ENCODE data around the gene KLHL29.

KLHL29 gene

DNA sequence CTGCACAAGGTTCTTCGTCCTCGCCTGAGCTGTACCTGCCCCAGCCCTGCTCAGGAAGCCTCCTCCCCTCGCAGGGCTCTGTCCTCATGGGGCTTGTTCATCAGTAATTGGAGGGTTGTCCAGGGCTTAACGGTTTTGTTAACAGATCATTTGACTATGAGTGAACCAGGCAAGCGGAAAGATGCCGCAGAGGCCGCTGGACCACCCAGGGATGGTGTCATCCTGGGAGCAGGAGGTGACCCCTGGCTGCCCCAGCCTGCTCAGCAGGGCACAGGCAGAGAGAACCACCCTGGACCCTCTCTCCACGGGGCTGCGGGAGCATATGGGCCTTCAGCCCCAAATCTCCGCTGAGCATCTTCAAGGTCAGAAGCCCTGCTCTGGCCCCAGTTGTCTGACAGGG, 264.3 kb downstream of the KLHL29 start:
- TF ChIP-seq, protein P1, sequence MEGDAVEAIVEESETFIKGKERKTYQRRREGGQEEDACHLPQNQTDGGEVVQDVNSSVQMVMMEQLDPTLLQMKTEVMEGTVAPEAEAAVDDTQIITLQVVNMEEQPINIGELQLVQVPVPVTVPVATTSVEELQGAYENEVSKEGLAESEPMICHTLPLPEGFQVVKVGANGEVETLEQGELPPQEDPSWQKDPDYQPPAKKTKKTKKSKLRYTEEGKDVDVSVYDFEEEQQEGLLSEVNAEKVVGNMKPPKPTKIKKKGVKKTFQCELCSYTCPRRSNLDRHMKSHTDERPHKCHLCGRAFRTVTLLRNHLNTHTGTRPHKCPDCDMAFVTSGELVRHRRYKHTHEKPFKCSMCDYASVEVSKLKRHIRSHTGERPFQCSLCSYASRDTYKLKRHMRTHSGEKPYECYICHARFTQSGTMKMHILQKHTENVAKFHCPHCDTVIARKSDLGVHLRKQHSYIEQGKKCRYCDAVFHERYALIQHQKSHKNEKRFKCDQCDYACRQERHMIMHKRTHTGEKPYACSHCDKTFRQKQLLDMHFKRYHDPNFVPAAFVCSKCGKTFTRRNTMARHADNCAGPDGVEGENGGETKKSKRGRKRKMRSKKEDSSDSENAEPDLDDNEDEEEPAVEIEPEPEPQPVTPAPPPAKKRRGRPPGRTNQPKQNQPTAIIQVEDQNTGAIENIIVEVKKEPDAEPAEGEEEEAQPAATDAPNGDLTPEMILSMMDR (IDR thresholded peaks at IDR 0.05), result no peak

DNA sequence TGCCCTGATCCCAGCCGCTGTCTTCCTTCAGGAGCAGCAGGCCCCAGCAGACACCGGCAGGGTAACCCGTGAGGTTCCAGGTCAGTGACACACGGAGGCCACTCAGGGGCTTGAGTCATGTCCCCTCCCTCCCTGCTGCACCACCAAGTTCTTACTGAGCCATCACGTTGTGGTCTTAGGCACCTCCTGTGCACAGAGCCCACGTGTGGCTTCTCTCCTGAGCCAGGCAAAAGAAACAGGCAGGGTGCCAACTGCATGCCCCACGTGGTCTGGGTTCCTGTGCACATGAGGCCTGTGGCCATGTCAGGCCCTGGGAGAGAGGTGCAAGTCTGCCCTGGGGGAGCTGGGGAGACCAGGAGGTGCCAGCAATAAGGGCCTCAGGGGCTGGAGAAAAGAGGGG, 264.8 kb downstream of the KLHL29 start:
- TF ChIP-seq, protein P1 (IDR thresholded peaks at IDR 0.05), result no peak

GRCh38 chr2:23651187-23652080, 266.5 kb downstream of the KLHL29 start:
- TF ChIP-seq, protein P1 (IDR thresholded peaks at IDR 0.05), result no peak

- TF ChIP-seq, protein P1 (IDR thresholded peaks at IDR 0.05), result no peak
Measured at GRCh38 chr2:23653326-23653725, 268.3 kb downstream of the KLHL29 start.

DNA sequence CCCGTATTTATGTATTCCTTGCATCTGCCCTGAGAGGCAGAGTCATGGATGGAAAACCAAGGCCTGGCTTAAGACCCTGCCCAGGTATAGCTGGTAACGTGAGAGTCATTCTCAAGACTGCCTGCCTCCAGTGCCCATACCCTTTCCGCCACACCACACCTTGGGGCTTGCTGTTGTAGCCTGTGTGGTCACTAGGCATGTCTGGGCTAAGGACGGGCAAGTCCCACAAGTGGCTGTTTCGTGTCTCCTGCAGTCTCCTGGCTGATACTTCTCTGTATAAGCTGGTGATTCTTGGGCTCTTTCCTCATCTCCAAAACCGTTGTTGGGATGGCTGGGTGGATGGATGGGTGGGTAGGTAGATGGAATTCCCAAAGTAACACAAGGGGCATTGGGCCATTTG, 269.8 kb downstream of the KLHL29 start:
- TF ChIP-seq, protein P1 (IDR thresholded peaks at IDR 0.05), result no peak

GRCh38 chr2:23655934-23656596, 271.1 kb downstream of the KLHL29 start:
- TF ChIP-seq, protein P1 (IDR thresholded peaks at IDR 0.05), result no peak

DNA sequence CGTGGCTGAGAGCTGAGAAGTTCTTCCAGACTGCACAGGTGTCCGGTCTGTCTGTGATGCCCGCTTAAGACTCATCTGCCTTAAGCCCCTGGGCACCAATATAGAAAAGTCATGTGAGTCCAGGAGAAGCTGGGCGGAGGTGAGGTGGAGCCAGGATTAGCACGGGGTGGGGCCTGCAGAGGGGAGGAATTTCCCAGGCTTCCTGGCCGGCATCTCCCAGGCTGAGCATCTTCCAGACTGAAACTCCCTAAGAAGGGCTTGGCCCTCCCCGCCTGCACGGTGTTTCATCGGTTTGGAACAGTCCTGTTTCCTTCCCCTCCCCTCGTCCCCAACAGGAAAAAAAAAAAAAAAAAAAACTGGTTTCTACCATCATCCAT, 271.6 kb downstream of the KLHL29 start:
- TF ChIP-seq, protein P1 (IDR thresholded peaks at IDR 0.05), result no peak

All from LNCAP (cell line).